Hematopoietic multipotent progenitor cell (in vitro differentiated cells): ENCODE measurements around the gene CBLIF. TPM values are rescaled to one million over a fixed set of nuclear protein-coding genes. Genes with fewer than 3 reads are reported as not detected.
"Not testable (repeated sequence)": the region's sequence is repeated elsewhere in the genome, so short reads cannot be mapped to it uniquely, and the experiment has no call there.

Experiments
- DNase-seq, 3 donors: peaks; one replicate each; pipeline ENCODE4 v3.0.0-alpha.2; 2011 to 2015; ENCODE audit warnings: low read depth in 2 of 3, low spot score in 2 of 3
- total RNA-seq: library from RNA; depleted of rRNA; stranded (reverse); fragments of >200 nt; gene quantifications from one replicate; pipeline ENCODE4 v1.2.3, GENCODE V29; 2012

Gene CBLIF
- total RNA-seq, 1 donor: not detected

GRCh38 chr11:59848439-59848838 is 3.1 kb upstream of the CBLIF start:
- not testable (repeated sequence) for DNase-seq

GRCh38 chr11:59847626-59848025 is 2.3 kb upstream of the CBLIF start:
- DNase-seq: no peak

GRCh38 chr11:59846556-59846955 is 1.3 kb upstream of the CBLIF start:
- no peak for DNase-seq

- no peak for DNase-seq
Measured at GRCh38 chr11:59842316-59842715, 3.0 kb downstream of the CBLIF start.

GRCh38 chr11:59841514-59841913 is 3.8 kb downstream of the CBLIF start:
- DNase-seq: no peak

- no peak for DNase-seq
Measured at GRCh38 chr11:59839615-59840014, 5.7 kb downstream of the CBLIF start.

GRCh38 chr11:59833602-59834001 is 11.7 kb downstream of the CBLIF start:
- peak in 1 of 3 donors; percentile 13 for DNase-seq

GRCh38 chr11:59829358-59829757 is 15.9 kb downstream of the CBLIF start:
- no peak for DNase-seq

- DNase-seq: peak in 2 of 3 donors; percentile 70 to 85
Measured at GRCh38 chr11:59822989-59823566, 22.2 kb downstream of the CBLIF start.

GRCh38 chr11:59818572-59818971 is 26.7 kb downstream of the CBLIF start:
- peak in 1 of 3 donors; percentile 77 for DNase-seq

GRCh38 chr11:59816434-59816833 is 28.9 kb downstream of the CBLIF start:
- DNase-seq: not testable (repeated sequence)

- no peak for DNase-seq
Measured at GRCh38 chr11:59815754-59816153, 29.5 kb downstream of the CBLIF start.

GRCh38 chr11:59814021-59814420 is 31.3 kb downstream of the CBLIF start:
- DNase-seq: peak in 2 of 3 donors; percentile 30 to 53

GRCh38 chr11:59813364-59813763 is 31.9 kb downstream of the CBLIF start:
- DNase-seq: no peak

- DNase-seq: no peak
Measured at GRCh38 chr11:59812220-59812619, 33.1 kb downstream of the CBLIF start.

- DNase-seq: no peak
Measured at GRCh38 chr11:59810911-59811259, 34.4 kb downstream of the CBLIF start.

- DNase-seq: peak; percentile 74 to 94 (median 93)
Measured at GRCh38 chr11:59810189-59810910, 34.9 kb downstream of the CBLIF start, which contains the start of gene MRPL16. Gene MRPL16 (minus strand): TSS chr11:59810778. CDS start chr11:59810658, 120 bp downstream.

GRCh38 chr11:59807047-59807610 is 38.2 kb downstream of the CBLIF start:
- peak in 1 of 3 donors; percentile 74 for DNase-seq

GRCh38 chr11:59804061-59804460 is 41.2 kb downstream of the CBLIF start:
- DNase-seq: peak in 1 of 3 donors; percentile 73

- peak in 2 of 3 donors; percentile 57 to 82 for DNase-seq
Measured at GRCh38 chr11:59802639-59803176, 42.6 kb downstream of the CBLIF start.

- no peak for DNase-seq
Measured at GRCh38 chr11:59801981-59802638, 43.2 kb downstream of the CBLIF start.
